Measurements from ENCODE around the gene ARRB1.
A peak's percentile ranks its signal among the peaks of the same experiment; 100 is the strongest.

ARRB1 gene

DNA sequence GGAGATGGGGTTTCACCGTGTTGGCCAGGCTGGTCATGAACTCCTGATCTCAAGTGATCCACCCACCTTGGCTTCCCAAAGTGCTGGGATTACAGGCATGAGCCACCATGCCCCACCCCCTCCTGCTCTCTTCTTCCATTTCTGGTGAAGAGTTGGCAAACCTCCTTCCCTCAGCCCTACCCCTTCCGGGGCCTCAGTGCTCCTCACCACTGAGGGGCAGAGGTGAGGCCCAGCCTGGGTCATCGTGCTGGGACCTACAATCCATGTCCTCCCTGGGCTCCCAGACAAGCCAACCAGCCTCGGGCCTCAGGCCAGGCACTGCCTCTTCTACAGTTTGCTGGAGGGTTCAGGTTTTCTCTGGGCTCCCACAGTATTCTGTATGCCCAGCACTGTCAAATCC, 125.7 kb downstream of the ARRB1 start:
- DNase-seq (ENCODE audit: low spot score) = no peak

DNA sequence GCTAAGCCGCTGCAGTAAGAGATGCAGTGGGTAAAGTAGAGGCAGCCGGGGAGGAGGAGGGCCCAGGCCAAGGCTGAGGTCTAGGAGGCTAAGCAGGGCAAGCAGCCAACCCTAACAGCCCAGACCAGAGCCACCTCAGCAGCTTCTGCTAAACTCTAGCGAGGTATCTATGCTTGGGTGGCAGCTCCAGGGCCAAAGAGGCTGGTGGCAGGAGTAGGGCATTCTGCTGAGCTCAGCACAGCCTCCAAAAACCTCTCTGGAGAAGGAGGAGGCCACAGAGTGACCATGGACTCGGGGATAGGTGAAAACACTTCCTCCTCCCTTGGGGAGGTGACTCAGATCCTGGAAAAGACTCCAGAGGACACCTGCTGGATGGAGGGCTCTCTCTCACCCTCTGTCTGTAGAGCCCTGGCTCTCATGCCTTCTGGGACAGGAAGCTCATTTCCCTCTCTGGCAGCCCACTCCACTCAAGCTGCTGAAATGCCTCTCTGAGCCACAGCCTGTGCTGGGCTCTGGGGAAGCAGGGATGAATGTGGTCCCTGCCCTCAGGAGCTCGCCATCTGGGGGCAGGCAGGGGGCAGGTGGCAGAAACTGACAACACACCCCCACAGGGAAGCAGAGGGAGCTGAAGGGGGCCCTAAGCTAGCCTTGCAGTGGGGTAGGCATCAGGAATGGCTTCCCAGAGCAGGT, 127.4 kb downstream of the ARRB1 start:
- DNase-seq (ENCODE audit: low spot score) = no peak

DNA sequence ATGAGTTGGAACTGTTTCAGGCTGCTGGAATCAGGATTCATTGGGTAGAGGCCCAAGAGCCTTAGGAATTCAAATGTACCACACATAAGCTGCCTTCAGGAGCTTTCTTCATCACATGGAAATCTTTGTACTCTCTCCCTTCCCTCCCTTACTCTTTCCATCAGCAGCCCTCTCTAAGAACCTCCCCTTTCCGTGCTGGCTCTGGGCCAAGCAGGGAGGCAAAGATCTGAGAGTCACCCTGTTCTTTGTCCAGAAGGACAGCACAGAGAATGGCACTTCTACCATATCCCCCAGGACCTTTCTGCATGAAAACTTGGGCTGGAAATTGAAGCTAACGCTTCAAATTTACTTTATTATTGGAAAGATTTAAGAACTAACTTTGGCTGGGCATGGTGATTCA, 131.6 kb downstream of the ARRB1 start:
- no peak for DNase-seq (ENCODE audit: low spot score)

DNA sequence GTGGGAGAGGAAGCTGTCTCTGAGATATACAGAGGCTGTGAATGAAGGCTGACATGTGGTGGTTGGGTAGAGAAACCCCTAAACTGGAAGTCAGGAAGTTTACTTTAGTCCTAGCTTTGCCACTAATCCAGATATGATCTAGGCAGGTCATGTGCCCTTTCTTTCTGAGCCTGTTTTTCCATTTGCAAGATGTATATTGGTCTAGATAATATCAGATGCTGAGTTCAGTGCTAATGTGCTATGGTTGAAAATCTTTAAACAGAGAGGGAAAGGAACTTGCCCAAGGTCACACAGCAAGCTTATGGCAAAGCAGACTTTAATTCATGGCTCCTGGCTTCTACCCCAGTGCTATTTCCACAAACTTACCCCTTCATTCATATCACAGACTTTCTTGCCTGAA, 136.6 kb downstream of the ARRB1 start:
- no peak for DNase-seq (ENCODE audit: low spot score)

GRCh38 chr11:75214411-75214821, 137.0 kb downstream of the ARRB1 start:
- peak; percentile 80 for DNase-seq (ENCODE audit: low spot score)

All from left forelimb (tissue), 1 donor.